ENCODE results near the gene AXIN1.
"Not testable (repeated sequence)": the region's sequence is repeated elsewhere in the genome, so short reads cannot be mapped to it uniquely, and the experiment has no call there.

The AXIN1 gene, protein sequence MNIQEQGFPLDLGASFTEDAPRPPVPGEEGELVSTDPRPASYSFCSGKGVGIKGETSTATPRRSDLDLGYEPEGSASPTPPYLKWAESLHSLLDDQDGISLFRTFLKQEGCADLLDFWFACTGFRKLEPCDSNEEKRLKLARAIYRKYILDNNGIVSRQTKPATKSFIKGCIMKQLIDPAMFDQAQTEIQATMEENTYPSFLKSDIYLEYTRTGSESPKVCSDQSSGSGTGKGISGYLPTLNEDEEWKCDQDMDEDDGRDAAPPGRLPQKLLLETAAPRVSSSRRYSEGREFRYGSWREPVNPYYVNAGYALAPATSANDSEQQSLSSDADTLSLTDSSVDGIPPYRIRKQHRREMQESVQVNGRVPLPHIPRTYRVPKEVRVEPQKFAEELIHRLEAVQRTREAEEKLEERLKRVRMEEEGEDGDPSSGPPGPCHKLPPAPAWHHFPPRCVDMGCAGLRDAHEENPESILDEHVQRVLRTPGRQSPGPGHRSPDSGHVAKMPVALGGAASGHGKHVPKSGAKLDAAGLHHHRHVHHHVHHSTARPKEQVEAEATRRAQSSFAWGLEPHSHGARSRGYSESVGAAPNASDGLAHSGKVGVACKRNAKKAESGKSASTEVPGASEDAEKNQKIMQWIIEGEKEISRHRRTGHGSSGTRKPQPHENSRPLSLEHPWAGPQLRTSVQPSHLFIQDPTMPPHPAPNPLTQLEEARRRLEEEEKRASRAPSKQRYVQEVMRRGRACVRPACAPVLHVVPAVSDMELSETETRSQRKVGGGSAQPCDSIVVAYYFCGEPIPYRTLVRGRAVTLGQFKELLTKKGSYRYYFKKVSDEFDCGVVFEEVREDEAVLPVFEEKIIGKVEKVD

DNA sequence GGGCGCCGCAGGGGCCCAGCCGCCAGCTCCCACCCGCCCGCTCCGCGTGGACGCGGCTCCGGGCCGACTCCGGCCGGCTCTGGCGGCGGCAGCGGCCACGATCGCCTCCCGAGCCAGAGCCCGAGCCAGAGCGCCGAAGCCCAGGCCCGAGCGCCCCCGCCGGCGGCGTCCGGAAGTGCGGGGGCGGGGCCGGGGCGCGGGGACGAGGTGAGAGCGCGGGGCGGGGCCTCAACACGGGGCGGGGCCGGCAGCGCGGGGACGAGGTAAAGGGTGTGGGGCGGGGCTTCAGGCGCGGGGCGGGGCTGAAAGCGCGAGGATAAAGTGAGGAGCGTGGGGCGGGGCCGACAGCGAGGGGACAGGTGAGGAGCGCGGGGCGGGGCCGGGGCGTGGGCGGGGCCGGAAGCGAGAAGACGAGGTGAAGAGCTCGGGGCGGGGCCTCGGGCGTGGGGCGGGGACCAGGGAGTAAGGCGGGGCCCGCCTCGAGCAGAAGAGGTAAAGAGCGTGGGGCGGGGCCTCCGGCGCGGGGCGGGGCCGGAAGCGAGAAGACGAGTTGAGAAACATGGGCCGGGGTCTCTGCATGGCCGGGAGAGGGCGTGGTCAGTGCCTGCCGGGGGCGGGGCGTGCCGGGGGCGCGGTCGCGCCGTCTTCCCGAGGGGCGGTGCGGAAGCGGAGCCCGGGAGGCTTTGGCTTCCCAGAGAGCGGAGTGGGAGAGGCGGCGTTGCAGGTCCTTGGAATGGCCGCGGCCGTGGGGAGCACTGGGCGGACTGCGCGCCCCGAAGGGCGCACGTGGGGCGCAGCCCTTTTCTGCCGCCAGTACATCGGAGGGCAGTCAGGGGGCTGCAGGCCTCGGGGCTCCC, at the start of gene AXIN1:
AXIN1 (minus strand) TSS at position 177 of the 857 bp plus-strand sequence. CDS start 5,698 bp downstream, outside the sequence.
- peak; percentile 100 for DNase-seq

DNA sequence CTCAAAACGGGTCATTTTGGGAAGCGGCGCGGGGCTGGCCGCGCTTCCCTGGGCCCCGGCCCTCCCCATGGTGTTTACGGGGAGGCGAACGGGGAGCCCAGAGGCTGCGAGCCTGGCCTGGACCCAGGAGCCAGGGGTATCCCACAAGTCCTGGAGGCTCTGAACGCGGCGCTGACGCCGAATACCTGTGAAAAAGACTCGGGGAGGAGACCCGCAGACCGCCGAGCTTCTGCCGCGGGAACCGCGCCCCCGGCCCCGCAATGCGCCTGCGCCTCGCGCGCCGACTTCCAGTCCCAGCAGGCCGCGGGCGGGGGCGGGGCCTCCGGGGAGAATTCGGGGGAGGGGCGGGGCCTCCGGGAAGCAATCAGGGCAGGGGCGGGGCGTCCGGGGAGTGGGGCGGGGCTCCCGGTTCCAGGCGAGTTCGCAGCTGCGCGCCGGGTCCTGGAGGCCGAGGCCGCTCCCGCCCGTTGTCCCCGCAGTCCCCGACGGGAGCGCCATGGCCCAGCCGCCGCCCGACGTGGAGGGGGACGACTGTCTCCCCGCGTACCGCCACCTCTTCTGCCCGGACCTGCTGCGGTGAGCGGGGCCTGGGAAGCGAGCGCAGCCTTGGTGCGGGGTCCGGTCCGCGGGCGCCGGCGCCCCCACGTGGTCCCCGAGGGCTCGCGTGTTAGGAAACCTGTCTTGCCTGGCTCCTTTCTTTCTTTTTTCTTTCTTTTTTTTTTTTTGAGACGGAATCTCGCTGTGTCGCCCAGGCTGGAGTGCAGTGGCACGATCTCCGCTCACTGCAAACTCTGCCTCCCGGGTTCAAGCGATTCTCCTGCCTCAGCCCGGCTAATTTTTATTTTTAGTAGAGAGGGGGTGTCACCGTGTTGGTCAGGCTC, 49.2 kb upstream of the AXIN1 start, which contains the start of gene DECR2:
DECR2 (plus strand) TSS at position 418 of the 881 bp plus-strand sequence; CDS start at position 497, 79 bp downstream.
- peak; percentile 98 for DNase-seq

DNA sequence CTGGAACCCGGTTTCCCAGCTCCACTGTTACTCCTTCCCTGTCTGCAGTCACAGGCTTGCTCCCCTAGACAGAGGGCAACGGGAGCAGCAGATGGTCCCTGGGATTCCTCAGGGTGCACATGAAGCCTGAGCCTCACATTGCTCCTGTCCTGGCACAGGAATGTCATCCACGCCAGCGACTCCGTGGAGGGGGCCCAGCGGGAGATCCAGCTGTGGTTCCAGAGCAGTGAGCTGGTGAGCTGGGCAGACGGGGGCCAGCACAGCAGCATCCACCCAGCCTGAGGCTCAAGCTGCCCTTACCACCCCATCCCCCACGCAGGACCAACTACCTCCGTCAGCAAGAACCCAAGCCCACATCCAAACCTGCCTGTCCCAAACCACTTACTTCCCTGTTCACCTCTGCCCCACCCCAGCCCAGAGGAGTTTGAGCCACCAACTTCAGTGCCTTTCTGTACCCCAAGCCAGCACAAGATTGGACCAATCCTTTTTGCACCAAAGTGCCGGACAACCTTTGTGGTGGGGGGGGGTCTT, 47.6 kb upstream of the AXIN1 start:
- DNase-seq, result no peak

DNA sequence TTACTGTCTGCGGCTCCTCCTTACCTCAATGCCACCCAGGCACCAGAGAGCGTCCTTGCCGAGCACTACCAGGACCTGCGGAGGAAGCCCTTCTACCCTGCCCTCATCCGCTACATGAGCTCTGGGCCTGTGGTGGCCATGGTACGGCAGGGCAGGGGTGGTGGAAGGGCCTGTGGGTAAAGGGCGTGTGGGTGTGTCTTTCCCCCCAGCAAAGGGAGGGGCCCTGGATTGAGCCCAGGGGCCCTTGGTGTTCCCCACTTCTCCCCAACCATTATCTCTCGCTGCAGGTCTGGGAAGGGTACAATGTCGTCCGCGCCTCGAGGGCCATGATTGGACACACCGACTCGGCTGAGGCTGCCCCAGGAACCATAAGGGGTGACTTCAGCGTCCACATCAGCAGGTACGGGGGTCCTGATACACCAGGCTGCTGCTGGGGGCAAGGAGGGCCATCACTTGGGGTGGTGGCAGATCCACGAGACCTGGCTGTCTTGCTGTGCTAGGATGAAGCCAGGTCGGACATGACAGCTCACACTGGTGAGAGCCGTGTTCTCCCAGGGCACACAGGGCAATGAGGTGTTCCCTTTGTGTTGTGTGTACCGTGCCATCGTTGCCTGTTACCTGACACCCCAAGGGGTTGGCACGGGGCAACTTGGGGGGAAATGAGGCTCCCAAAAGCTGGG, 47.0 kb upstream of the AXIN1 start:
- no peak for DNase-seq

DNA sequence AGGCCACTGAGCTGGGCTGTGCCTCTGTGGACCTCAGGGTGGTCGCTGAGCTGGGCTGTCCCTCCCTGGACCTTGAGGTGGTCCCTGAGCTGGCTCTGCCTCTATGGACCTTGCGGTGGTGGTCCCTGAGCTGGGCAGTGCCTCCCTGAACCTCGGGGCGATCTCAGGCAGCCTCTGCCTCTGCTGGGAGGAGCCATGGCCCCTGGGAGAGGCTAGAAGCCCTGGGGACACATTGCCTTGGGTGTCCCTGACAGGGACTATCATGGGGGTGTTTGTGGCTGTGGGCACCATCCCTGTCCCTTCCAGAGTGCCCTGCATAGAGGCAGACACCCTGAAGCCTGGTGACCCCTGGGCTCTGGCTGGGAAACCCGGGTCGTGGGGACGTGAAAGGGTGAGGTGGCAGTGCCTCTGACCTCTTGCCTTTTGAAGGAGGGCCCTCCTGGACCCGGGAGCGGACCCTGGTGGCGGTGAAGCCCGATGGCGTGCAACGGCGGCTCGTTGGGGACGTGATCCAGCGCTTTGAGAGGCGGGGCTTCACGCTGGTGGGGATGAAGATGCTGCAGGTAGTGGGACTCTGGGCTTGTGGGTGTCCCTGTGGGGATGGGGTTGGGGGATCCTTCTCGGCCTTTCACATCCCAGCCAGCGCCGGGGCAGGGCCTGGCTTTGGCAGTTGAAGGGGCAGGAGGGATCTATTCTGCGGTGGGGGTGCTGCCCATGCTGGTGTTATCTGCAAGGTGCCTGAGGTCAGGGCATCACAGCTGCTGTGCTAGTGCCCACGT, 46.2 kb upstream of the AXIN1 start:
- DNase-seq, result no peak

DNA sequence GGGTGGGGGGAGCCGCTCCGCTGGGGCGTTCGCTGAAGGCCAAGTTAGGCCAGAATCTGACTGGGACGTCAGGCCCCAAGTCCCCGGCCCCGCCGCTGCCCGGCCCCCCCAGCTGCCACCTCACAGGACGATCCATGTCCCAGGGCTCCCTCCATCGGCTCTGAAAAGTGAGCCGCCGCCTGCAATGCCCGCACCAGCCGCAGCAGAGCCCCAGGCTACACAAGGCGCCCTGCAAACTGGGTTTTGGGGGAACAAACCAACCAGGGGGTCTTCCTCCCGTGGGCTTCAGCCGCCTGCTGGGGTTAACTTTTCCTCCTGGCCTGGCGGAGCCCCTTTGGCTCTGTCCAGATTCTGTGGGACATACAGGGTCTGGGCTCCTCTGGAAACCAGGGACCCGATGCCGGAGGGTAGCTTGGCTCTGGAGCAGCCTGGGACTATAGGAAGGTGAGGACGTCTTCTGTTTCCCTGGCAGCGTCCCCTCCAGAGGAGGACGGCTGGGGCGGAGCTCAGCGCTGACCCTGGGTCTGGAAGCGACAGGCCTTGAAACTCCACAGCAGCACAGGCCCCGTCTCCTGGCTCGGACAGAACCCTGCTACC, 45.3 kb upstream of the AXIN1 start:
- DNase-seq, result no peak

DNA sequence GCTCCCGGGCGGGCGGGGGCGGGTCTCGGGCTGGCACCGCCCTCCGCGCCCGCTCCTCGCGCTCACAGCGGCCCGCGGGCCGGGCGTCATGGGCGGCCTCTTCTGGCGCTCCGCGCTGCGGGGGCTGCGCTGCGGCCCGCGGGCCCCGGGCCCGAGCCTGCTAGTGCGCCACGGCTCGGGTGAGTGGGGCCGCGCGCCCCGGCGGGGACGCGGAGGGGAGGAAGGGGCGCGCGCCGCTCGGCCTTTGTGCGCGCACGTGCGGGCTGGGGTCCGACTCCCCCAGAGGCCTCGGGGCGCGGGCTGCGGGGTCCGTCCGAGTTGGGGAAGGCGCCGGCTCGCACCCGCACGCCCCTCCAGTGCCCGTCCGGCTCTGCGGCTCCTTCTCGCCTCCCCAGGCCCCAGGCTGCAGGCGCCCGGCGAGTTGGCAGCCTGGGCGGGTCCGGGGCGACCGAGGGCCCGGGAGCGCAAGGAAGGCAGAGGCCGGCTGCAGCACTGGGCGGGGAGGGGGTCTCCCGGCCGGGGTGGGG, 44.7 kb upstream of the AXIN1 start, which contains the start of gene NME4:
NME4 (plus strand) TSS at position 65 of the 527 bp plus-strand sequence; CDS start at position 89, 24 bp downstream.
- DNase-seq, result no peak

DNA sequence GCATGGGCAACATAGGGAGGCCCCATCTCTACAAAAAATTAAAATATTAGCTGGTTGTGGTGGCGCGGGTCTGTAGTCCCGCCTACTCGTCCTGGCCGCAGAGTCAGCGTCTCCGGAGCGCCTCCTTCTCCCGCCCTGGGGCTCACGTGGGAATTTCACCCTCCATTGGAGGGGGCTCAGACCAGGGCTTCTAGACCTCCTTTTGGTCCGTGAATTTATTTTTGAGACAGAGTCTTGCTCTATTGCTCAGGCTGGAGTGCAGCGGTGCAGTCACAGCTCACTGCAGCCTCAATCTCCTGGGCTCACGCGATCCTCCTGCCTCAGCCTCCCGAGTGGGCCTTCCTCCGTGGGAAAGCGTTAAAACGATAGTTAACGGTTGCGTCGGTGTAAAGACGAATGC, 44.1 kb upstream of the AXIN1 start:
- DNase-seq, result no peak

DNA sequence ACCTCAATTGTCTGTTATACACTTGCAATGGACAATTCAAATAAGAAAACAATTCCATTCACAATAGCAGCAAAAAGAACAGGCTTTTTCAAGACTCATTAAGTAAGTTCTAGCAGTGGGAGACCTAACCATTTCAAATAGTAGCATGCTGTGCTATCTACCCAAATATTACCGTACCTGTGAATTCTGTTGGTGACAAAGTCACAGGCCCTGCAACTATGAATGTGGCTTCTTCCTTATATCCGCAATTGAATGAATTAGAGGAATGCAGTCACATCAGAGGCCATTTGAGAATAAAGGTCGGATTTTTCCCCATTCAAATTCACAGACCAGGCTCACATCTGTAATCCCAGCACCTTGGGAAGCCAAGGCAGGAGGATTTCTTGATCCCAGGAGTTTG, 43.7 kb upstream of the AXIN1 start:
- DNase-seq, result no peak

DNA sequence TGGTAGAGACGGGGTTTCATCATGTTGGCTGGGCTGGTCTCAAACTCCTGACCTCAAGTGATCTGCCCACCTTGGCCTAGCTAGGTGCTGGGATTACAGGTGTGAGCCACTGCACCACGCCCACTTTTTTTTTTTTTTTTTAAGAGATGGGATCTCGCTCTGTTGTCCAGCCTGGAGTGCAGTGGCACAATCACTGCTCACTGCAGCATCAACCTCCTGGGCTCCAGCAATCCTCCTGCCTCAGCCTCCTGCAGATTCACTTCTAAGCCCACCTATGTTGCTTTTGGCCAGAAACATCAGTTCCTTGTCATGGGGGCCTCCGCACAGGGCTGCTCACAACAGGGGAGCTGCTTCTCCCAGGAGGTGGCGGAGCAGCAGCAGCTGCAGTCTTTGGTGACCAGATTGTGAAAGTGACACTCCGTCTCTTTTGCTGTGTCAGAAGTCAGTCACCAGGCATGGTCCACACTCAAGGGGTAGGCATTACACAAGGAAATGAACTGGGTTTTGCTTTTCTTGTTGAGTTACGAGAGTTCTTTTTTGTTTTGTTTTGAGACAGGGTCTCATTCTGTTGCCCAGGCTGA, 40.0 kb upstream of the AXIN1 start:
- no peak for DNase-seq

DNA sequence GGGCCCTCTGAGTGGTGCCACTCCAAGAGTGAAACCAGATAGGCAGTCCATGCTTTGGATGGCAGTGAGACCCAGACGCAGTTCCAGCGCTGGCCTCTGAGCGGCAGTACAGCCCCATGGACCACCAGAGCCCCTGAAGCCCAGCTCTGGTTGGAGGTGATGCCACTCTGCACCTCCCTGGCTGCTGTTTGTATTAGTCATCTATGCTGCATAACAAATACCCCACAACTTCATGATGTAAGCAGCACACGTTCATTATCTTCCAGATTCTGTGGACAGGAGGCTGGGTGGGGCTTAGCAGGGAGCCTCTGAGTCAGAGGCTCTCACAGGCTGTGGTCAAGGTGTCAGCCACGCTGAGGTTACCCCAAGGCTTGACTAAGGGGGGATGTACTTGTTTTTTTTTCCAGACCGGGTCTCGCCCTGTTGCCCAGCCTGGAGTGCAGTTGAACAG, 39.4 kb upstream of the AXIN1 start:
- peak; percentile 87 for DNase-seq

DNA sequence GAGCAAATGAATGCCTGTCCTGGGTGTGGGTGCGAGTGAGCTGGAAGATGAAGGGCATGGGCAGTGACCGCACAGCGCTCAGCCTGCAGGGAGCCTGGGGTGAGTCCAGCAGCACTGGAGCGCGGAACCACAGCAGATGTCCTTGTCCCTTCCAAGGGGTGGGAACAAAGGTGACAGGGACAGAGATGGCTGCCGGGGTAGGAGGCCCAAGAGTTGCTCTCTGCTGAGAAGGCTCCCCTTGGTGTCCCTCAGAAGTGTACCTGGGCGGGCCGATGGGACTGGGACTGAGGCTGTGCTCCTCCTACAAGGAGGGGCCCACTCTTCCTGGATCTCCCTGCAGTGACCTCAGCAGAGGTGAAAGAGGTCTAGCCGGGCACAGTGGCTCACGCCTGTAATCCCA, 36.8 kb upstream of the AXIN1 start:
- no peak for DNase-seq

DNA sequence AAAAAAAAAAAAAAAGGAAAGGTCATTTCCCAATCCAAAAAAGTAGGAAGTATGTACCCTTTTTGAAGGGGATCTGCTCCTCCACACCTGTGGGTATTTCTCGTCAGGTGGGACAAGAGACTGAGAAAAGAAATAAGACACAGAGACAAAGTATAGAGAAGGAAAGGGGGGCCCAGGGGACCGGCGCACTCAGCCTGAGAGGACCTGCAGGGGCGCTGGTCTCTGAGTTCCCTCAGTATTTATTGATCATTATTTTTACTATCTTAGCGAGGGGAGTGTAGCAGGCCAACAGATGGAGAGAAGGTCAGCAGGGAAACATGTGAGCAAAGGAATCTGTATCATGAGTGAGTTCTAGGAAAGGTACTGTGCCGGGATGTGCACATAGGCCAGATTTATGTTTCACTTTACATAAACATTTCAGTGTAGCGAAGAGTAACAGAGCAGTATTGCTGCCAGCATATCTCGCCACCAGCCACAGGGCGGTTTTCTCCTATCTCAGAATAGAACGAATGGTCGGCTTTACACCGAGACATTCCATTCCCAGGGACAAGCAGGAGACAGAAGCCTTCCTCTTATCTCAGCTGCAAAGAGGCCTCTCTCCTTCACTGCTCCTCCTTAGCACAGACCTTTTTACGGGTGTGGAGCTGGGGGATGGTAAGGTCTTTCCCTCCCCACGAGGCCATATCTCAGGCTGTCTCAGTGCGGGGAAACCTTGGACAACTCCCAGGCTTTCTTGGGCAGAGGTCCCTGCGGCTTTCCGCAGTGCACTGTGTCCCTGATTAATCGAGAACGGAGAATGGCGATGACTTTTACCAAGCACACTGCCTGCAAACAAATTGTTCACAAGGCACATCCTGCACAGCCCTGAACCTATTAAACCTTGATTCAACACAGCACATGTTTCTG, 35.5 kb upstream of the AXIN1 start:
- not testable (repeated sequence) for DNase-seq

DNA sequence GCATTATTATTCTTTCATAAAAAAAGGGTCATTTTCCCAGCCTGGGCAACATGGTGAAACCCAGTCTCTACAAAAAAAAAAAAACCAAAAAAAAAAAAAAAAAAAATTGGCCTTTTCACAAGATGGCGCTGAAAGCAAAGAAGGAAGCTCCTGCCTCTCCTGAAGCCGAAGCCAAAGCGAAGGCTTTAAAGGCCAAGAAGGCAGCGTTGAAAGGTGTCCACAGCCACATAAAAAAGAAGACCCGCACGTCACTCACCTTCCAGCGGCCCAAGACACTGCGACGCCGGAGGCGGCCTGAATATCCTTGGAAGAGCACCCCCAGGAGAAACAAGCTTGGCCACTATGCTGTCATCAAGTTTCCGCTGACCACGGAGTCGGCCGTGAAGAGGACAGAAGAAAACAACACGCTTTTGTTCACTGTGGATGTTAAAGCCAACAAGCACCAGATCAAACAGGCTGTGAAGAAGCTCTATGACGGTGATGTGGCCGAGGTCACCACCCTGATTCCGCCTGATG, 34.2 kb upstream of the AXIN1 start:
- DNase-seq, result no peak

DNA sequence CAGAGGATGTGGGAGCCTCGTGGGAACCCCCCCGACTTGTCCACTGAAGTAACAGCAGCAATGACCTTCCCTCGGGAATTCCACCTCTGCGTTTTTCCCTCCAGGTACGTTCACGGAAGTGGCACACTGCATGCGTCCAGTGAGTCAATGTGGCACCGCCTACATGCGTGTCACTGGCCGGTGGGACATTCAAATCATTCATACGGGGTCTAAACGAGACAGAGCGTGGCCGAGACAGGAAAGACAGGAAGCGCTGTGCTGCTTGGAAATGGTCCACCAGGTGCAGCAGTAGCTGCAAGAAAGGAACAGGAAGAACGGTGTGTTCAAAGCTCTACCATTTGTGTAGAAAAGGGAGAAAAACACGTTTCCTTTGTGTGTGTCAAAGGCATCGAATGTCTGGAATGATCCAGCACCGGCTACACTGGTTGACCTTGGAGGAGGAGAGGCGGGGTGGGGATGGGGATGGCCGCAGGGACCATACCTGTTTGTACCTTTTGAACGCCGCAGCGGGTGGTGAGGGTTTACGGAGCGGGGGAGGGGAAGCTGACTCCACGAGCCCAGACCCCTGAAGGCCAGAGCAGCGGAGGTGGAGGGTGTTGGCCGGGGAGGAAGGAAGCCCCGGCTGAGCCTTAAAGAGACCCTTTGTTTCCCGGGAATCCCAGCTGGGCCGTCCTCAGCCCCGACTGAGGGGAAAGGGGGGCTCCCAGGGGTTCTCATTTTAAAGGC, 31.0 kb upstream of the AXIN1 start:
- peak; percentile 39 for DNase-seq
